ENCODE results near the gene RPL36. TPM values are rescaled to one million over a fixed set of nuclear protein-coding genes. Genes with fewer than 3 reads are reported as not detected.

RPL36 gene
- total and polyA plus RNA-seq, 9 of the 15 experiments (the other 6 are each of a cell fraction or from before 2014, with no cell fraction given) = 350 to 3,412 (median 1,507) TPM

DNA sequence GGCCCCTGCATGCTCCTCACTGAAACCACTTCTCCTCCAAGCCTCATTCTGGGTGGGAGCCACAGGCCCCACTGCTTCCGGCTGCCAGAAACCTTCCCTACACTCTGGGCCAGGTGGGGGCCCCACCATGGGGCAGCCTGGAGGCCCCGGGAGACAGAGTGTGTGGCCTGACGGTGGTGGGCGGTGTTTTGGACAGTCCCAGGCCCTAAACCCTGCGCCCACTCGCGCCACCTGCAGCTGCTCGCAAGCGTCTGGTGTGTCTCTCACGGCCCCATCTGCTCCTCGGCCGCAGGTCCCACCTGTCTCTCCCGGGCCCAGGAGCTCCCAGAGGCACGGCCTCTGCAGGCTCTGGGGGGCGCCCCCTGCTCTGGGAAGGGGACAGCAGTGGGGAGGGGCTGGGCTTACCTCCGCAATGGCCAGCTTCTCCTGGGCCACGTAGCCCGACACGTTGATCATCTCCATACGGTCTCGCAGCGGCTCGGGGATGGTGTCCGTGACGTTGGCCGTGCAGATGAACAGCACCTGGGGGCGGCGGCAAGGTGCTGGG is 5.6 kb downstream of the RPL36 start (continued):
- TF ChIP-seq ZBTB33 (CRISPR knock-in tag; IDR thresholded peaks at IDR 0.05) = 0 out of 2 replicates have a peak, but pooled peaks have one; percentile 31
- no peak for TF ChIP-seq ZNF780A (CRISPR knock-in tag; IDR thresholded peaks at IDR 0.05)
- peak; percentile 3; the same call in 1 of the 2 replicates for TF ChIP-seq RBFOX2 (IDR thresholded peaks at IDR 0.05; ENCODE audit: low read depth, low read length)
- no peak for TF ChIP-seq KAT2B (IDR thresholded peaks at IDR 0.05; ENCODE audit: low read depth, low read length)
- TF ChIP-seq, protein P1, sequence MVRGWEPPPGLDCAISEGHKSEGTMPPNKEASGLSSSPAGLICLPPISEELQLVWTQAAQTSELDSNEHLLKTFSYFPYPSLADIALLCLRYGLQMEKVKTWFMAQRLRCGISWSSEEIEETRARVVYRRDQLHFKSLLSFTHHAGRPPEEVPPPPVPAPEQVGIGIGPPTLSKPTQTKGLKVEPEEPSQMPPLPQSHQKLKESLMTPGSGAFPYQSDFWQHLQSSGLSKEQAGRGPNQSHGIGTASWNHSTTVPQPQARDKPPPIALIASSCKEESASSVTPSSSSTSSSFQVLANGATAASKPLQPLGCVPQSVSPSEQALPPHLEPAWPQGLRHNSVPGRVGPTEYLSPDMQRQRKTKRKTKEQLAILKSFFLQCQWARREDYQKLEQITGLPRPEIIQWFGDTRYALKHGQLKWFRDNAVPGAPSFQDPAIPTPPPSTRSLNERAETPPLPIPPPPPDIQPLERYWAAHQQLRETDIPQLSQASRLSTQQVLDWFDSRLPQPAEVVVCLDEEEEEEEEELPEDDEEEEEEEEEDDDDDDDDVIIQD (CRISPR knock-in tag; IDR thresholded peaks at IDR 0.05) = no peak
- TF ChIP-seq RREB1 (CRISPR knock-in tag; IDR thresholded peaks at IDR 0.05) = no peak
- TF ChIP-seq, protein P2, sequence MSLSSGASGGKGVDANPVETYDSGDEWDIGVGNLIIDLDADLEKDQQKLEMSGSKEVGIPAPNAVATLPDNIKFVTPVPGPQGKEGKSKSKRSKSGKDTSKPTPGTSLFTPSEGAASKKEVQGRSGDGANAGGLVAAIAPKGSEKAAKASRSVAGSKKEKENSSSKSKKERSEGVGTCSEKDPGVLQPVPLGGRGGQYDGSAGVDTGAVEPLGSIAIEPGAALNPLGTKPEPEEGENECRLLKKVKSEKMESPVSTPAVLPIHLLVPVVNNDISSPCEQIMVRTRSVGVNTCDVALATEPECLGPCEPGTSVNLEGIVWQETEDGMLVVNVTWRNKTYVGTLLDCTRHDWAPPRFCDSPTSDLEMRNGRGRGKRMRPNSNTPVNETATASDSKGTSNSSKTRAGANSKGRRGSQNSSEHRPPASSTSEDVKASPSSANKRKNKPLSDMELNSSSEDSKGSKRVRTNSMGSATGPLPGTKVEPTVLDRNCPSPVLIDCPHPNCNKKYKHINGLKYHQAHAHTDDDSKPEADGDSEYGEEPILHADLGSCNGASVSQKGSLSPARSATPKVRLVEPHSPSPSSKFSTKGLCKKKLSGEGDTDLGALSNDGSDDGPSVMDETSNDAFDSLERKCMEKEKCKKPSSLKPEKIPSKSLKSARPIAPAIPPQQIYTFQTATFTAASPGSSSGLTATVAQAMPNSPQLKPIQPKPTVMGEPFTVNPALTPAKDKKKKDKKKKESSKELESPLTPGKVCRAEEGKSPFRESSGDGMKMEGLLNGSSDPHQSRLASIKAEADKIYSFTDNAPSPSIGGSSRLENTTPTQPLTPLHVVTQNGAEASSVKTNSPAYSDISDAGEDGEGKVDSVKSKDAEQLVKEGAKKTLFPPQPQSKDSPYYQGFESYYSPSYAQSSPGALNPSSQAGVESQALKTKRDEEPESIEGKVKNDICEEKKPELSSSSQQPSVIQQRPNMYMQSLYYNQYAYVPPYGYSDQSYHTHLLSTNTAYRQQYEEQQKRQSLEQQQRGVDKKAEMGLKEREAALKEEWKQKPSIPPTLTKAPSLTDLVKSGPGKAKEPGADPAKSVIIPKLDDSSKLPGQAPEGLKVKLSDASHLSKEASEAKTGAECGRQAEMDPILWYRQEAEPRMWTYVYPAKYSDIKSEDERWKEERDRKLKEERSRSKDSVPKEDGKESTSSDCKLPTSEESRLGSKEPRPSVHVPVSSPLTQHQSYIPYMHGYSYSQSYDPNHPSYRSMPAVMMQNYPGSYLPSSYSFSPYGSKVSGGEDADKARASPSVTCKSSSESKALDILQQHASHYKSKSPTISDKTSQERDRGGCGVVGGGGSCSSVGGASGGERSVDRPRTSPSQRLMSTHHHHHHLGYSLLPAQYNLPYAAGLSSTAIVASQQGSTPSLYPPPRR (CRISPR knock-in tag; IDR thresholded peaks at IDR 0.05; ENCODE audit: borderline replicate concordance) = no peak
- TF ChIP-seq POLR2A (conservative IDR thresholded peaks at IDR 0.05) = peak; percentile 21; the same call in 1 of the 2 replicates
- no peak for TF ChIP-seq TAF7 (tag; IDR thresholded peaks at IDR 0.05)
- TF ChIP-seq PTTG1 (tag; IDR thresholded peaks at IDR 0.05; ENCODE audit: low read depth) = no peak
- TF ChIP-seq ZNF561 (CRISPR knock-in tag; conservative IDR thresholded peaks at IDR 0.05) = no peak
- peak; percentile 34 for TF ChIP-seq FIP1L1 (IDR thresholded peaks at IDR 0.05; ENCODE audit: low read depth, low read length, poor library complexity, severe bottlenecking)

Data from K562 (cell line).